ENCODE measurements around the gene POU2AF1. TPM values are rescaled to one million over a fixed set of nuclear protein-coding genes. Genes with fewer than 3 reads are reported as not detected.

POU2AF1 gene
- total and polyA plus RNA-seq, 4 donors = 0.21 to 2.0 (median 0.83) TPM

GRCh38 chr11:111376181-111376871 is 2.7 kb downstream of the POU2AF1 start:
- no peak overlapping the region for H3K27ac ChIP-seq (ENCODE audit: low read depth in 1 of 2, low read length in 2 of 2)
- H3K9me3 ChIP-seq (ENCODE audit: control insufficient read depth in 4 of 4, low read length in 3 of 4) = no peaks in the 10 kb centered on the region
- H3K36me3 ChIP-seq (ENCODE audit: control insufficient read depth in 4 of 4, insufficient read depth in 3 of 4, low read depth in 1 of 4, low read length in 3 of 4) = no peaks in the 10 kb centered on the region
- no peak for TF ChIP-seq HNF4A (conservative IDR thresholded peaks at IDR 0.05)
- no peak for TF ChIP-seq RAD21 (IDR thresholded peaks at IDR 0.05)
- TF ChIP-seq FOXA1 (IDR thresholded peaks at IDR 0.05) = no peak
- no peak for TF ChIP-seq JUND (IDR thresholded peaks at IDR 0.05)
- TF ChIP-seq REST (IDR thresholded peaks at IDR 0.05) = no peak
- TF ChIP-seq NR2F2 (IDR thresholded peaks at IDR 0.05) = no peak
- TF ChIP-seq TAF1 (conservative IDR thresholded peaks at IDR 0.05) = no peak
- no peak for TF ChIP-seq SP1 (IDR thresholded peaks at IDR 0.05)
- TF ChIP-seq HNF4G (IDR thresholded peaks at IDR 0.05) = no peak
- no peak for TF ChIP-seq CTCF (IDR thresholded peaks at IDR 0.05; ENCODE audit: low read depth, low read length, missing input control)
- TF ChIP-seq YY1 (IDR thresholded peaks at IDR 0.05) = no peak
- TF ChIP-seq EGR1 (IDR thresholded peaks at IDR 0.05; ENCODE audit: low read depth in 2 of 2) = no peak
- no peak overlapping the region for H3K4me3 ChIP-seq (ENCODE audit: low read depth in 1 of 3, low read length in 3 of 3)
- WGBS = 48% methylated on average over 3 of the region's 3 CpGs
- H3K4me1 ChIP-seq (ENCODE audit: control insufficient read depth in 4 of 4, insufficient read depth in 4 of 4, low read length in 3 of 4) = peaks cover 0 to 8% (median 0%) of the 10 kb centered on the region in 4 donors
- H3K27me3 ChIP-seq (ENCODE audit: control insufficient read depth in 4 of 4, insufficient read depth in 4 of 4, low read length in 3 of 4) = no peaks in the 10 kb centered on the region
- H3K9ac ChIP-seq (ENCODE audit: low read depth in 1 of 2, low read length in 2 of 2) = no peak overlapping the region
- no peak for DNase-seq (ENCODE audit: low spot score)

- Histone ChIP-seq H3K9ac (ENCODE audit: low read depth in 1 of 2, low read length in 2 of 2) (no peak overlapping the region), H3K4me3 (ENCODE audit: low read depth in 1 of 3, low read length in 3 of 3) (no peak overlapping the region), H3K4me1 (ENCODE audit: control insufficient read depth in 4 of 4, insufficient read depth in 4 of 4, low read length in 3 of 4) (peaks cover 0 to 8% (median 0%) of the 10 kb centered on the region in 4 donors), H3K27ac (ENCODE audit: low read depth in 1 of 2, low read length in 2 of 2) (no peak overlapping the region), H3K9me3 (ENCODE audit: control insufficient read depth in 4 of 4, low read length in 3 of 4) (no peaks in the 10 kb centered on the region), H3K36me3 (ENCODE audit: control insufficient read depth in 4 of 4, insufficient read depth in 3 of 4, low read depth in 1 of 4, low read length in 3 of 4) (no peaks in the 10 kb centered on the region), H3K27me3 (ENCODE audit: control insufficient read depth in 4 of 4, insufficient read depth in 4 of 4, low read length in 3 of 4) (no peaks in the 10 kb centered on the region)
- DNase-seq (ENCODE audit: low spot score) = no peak
- no peak for TF ChIP-seq FOXA2 (IDR thresholded peaks at IDR 0.05)
- no peak for TF ChIP-seq TAF1 (conservative IDR thresholded peaks at IDR 0.05)
- no peak for TF ChIP-seq HNF4G (IDR thresholded peaks at IDR 0.05)
- TF ChIP-seq CTCF (IDR thresholded peaks at IDR 0.05; ENCODE audit: low read depth, low read length, missing input control) = no peak
- no peak for TF ChIP-seq FOXA1 (IDR thresholded peaks at IDR 0.05)
- no peak for TF ChIP-seq EGR1 (IDR thresholded peaks at IDR 0.05; ENCODE audit: low read depth in 2 of 2)
- TF ChIP-seq RXRA (IDR thresholded peaks at IDR 0.05) = no peak
- no peak for TF ChIP-seq GABPA (IDR thresholded peaks at IDR 0.05 in 1 of 2, conservative IDR thresholded peaks at IDR 0.05 in 1 of 2)
- no peak for TF ChIP-seq NR2F2 (IDR thresholded peaks at IDR 0.05)
- no peak for TF ChIP-seq JUND (IDR thresholded peaks at IDR 0.05)
- WGBS = 100% methylated on average over 1 of the region's 1 CpG
Observed at GRCh38 chr11:111373590-111373989, 5.5 kb downstream of the POU2AF1 start.

Data from liver (tissue), 9 donors.